Muscle layer of duodenum (tissue), 2 donors: Measurements from ENCODE around the gene MYCN.

Experiments
- H3K27ac ChIP-seq: one replicate; pipeline ENCODE4 v1.7.0; 2013; ENCODE audit warnings: mild to moderate bottlenecking, low read length
- H3K27me3 ChIP-seq: one replicate; pipeline ENCODE4 v1.7.0; 2013; ENCODE audit warnings: low read depth, mild to moderate bottlenecking, control low read depth, low read length
- H3K36me3 ChIP-seq, 2 donors: one replicate each; pipeline ENCODE4 v1.7.0; 2013; ENCODE audit warnings: low read length in 2 of 2, control low read depth in 1 of 2, mild to moderate bottlenecking in 1 of 2; ENCODE audit not compliant: insufficient read depth in 2 of 2, control insufficient read depth in 1 of 2
- H3K4me1 ChIP-seq, 2 donors: one replicate each; pipeline ENCODE4 v1.7.0; 2013; ENCODE audit warnings: low read length in 2 of 2, mild to moderate bottlenecking in 2 of 2, control low read depth in 1 of 2, moderate library complexity in 1 of 2; ENCODE audit not compliant: insufficient read depth in 2 of 2, control insufficient read depth in 1 of 2
- H3K4me3 ChIP-seq, 2 donors: one replicate each; pipeline ENCODE4 v1.7.0; 2013; ENCODE audit warnings: low read length in 2 of 2, low read depth in 1 of 2, mild to moderate bottlenecking in 1 of 2
- H3K9me3 ChIP-seq, 2 donors: one replicate each; pipeline ENCODE4 v1.7.0; 2013; ENCODE audit warnings: low read length in 2 of 2, control low read depth in 1 of 2, mild to moderate bottlenecking in 1 of 2; ENCODE audit not compliant: control insufficient read depth in 1 of 2
- donor health status: healthy.

Gene MYCN

DNA sequence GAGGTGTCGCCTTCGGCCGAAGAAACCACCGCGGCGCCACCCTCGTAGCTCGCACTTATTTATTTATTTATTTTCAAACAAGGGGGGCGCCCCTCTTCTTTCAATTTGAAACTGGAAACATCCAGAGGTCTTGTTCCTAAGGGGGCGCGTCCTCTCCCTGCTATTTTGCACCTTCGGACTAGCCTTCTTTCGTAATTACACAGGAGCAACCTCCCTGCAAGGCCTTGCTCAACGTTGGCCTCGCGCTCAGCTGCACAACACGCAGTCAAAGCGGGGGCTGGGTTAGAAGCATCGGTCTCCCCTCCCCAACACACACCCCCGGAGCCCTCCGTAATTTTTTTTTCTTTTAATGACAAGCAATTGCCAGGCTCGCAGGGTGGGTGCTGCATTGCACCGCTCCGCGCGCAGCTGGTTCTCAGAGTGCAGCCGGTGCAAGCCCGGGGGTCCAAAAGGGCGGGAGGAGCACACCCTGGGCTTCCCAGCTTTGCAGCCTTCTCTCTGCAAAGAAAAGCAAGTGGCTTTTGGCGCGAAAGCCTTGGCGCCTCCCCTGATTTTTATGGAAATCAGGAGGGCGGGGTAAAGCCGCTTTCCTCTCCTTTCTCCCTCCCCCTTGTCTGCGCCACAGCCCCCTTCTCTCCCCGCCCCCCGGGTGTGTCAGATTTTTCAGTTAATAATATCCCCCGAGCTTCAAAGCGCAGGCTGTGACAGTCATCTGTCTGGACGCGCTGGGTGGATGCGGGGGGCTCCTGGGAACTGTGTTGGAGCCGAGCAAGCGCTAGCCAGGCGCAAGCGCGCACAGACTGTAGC lies at the start of gene MYCN:
TSS of gene MYCN (plus strand) at position 697 of the 807 bp plus-strand sequence. CDS start 1,515 bp downstream, outside the sequence.
- no peaks in the 10 kb centered on the region for H3K36me3 ChIP-seq
- H3K9me3 ChIP-seq: no peaks in the 10 kb centered on the region
- peak within 1 kb of the TSS; percentile 63 to 83 for H3K4me3 ChIP-seq
- peaks cover 8 to 35% of the 10 kb centered on the region in 2 donors for H3K4me1 ChIP-seq
- H3K27me3 ChIP-seq: peaks cover 12% of the 10 kb centered on the region
- H3K27ac ChIP-seq: no peak within 1 kb of the TSS

DNA sequence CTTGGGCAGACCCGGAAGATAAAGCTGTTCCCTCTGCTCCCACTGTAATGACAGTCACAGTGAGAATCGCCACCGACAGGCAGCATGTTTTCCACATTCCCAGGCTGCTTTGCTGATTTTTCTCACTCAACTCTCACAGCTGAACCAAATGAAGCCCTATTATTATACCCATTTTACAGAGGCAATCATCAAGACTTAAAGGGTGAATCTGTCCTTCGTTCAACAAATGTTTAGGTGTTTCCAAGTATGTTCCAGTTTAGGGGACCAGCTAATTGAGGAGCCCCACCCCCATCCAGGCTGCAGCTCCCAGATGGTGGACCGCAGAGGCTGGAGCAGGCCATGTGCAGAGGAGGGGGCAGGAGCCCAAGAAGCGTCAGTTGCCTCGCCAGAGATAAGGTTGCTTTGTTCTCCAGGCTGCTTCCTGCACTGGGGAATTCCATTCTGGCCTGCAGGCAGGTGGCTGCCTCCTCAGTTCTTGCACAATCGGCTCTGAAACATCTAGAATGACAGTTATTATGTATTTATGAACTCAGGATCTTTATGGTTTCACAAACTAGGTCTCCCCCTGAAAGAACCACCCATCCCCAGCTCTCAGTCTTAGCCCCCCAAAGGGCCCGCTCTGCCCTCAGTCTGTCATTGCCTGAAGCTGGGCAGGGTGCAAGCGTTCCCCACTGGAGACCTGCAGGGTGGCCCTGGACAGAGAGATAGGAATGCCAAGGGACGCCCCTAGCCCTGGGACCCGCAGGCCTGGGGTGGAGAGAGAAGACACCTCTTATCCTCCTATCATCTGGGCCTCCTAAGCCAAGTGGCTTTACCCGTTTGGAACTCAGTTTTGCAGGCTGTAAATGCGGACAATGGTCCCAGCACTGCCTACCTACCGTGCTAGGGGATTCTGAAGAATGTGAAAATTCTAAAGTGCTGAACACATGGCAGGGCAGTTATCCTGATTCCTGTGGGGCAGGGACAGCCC lies 49.1 kb upstream of the MYCN start:
- Histone ChIP-seq H3K4me1 (peaks cover 0 to 13% of the 10 kb centered on the region in 2 donors), H3K9me3 (no peaks in the 10 kb centered on the region), H3K27me3 (no peaks in the 10 kb centered on the region), H3K27ac (no peak overlapping the region), H3K36me3 (no peaks in the 10 kb centered on the region), H3K4me3 (no peak overlapping the region)

DNA sequence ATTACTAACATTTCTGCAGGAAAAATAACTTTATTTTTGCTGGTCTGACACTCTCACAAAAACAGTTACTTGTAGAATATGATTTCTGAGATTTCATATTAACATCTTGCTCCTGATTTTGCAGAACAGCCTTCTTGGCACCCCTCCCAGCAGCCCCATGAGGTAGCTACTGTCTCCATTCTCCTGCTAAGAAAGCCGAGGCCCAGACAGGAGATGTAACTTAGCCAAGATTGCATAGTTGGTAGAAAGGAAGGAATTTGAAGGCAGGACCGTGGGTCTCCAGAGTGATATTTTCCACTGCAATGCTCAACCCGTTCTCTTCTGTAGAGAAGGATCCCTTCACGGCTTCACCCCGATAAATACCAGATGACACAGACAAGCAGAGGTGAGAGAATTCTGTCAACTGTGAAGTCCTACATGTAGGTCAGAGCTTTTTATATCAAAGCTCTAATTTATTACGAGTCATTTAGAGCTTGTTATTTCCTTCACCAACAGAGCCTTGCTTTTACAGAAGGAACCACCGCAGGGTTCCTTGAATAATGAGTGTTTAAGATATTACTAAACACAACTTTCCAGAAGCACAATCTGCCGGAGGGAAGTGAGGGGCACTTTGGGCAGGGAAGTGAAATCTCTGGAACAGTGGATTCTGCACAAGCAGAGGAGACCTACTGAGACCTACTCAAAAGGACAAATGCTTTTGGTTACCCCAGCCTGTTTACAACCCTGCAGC lies 48.0 kb upstream of the MYCN start:
- Histone ChIP-seq H3K36me3 (no peaks in the 10 kb centered on the region), H3K4me3 (no peak overlapping the region), H3K9me3 (no peaks in the 10 kb centered on the region), H3K4me1 (peaks cover 0 to 13% of the 10 kb centered on the region in 2 donors), H3K27me3 (no peaks in the 10 kb centered on the region), H3K27ac (no peak overlapping the region)

DNA sequence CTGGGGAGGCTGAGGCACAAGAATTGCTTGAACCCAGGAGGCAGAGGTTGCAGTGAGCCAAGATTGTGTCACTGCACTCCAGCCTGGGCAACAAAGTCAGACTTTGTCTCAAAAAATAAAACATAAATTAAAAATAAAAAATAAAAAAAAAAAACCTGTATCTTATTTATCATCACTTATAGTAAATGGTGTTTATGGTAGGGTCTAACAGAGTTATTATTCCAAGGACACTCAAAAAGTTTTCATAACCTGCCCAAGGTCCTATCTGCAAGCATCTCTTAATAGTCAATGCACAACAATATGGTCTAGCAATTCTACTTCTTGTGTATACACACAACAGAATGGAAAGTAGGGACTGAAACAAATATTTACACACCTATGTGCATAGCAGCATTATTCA lies 47.3 kb upstream of the MYCN start:
- Histone ChIP-seq H3K27me3 (no peaks in the 10 kb centered on the region), H3K9me3 (peaks cover 4% of the 10 kb centered on the region in 2 donors), H3K4me1 (peaks cover 0 to 13% of the 10 kb centered on the region in 2 donors), H3K27ac (no peak overlapping the region), H3K36me3 (no peaks in the 10 kb centered on the region), H3K4me3 (no peak overlapping the region)

DNA sequence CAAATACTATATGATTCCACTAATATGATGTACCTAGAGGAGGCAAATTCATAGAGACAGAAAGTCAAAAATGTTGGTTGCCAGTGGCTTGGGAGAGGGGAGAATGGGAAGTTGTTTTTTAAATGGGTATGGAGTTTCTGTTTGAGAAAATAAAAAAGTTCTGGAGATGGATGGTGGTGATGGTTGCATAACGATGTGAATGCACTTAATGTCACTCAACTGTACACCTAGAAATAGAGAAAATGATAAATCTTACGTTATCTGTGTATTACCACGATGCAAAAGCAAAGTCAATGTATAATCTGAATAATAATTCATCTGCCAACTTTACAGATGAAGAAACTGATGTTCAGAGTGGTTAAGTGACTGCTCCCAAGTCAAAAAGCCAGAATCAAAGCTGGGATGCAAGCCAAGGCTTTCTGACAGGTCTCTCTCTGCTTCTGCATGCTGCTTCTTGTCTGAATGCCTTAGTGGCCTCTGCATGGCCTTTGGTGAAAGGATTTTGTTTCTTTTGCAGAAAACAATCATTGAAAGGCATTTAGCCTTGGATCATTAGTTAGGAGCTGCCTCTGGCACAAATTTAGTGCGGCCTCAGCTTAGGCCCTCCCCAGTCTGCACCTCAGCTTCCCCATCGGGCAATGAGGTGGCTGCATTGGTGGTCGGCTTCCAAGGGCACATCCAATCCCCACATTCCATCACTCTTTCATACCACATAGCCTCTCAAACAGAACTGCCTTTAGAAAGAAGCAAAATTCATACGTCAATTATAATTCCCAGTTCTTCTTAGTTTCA lies 46.5 kb upstream of the MYCN start:
- Histone ChIP-seq H3K4me1 (peaks cover 0 to 13% of the 10 kb centered on the region in 2 donors), H3K9me3 (peaks cover 6 to 7% of the 10 kb centered on the region in 2 donors), H3K36me3 (no peaks in the 10 kb centered on the region), H3K4me3 (no peak overlapping the region), H3K27ac (no peak overlapping the region), H3K27me3 (no peaks in the 10 kb centered on the region)

DNA sequence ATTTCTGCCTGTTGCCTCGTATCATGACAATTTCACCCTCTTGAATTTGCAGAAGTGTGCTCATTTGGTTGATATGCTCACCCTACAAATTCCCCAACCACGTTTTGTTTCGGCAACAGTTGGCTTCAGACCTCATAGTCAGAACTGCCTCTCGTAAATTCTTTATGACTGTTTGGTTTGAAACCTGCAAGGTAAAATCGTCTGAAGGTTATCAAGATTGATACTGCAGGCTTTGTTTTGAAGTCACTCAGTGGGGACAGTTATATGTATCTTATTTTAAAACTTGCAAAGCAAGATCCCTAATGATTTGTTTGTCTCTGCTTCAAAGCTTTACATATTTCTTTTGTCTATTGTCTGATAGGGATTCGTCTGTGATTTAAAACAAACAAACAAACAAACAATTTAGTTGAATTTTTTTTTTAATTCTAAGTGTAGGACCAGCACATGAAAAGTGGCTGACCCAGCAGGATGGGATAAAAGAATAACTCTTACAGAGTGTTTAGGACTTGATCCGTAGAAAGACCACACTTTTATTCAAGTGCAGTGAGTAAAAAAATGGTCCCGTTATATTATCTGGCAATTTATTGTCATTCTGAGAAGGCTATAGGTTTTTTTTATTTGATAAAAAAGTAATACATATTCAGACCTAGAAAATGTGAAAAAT lies 45.7 kb upstream of the MYCN start:
- no peaks in the 10 kb centered on the region for H3K27me3 ChIP-seq
- H3K27ac ChIP-seq: no peak overlapping the region
- H3K9me3 ChIP-seq: peaks cover 6 to 7% of the 10 kb centered on the region in 2 donors
- no peaks in the 10 kb centered on the region for H3K36me3 ChIP-seq
- peaks cover 0 to 13% of the 10 kb centered on the region in 2 donors for H3K4me1 ChIP-seq
- no peak overlapping the region for H3K4me3 ChIP-seq

DNA sequence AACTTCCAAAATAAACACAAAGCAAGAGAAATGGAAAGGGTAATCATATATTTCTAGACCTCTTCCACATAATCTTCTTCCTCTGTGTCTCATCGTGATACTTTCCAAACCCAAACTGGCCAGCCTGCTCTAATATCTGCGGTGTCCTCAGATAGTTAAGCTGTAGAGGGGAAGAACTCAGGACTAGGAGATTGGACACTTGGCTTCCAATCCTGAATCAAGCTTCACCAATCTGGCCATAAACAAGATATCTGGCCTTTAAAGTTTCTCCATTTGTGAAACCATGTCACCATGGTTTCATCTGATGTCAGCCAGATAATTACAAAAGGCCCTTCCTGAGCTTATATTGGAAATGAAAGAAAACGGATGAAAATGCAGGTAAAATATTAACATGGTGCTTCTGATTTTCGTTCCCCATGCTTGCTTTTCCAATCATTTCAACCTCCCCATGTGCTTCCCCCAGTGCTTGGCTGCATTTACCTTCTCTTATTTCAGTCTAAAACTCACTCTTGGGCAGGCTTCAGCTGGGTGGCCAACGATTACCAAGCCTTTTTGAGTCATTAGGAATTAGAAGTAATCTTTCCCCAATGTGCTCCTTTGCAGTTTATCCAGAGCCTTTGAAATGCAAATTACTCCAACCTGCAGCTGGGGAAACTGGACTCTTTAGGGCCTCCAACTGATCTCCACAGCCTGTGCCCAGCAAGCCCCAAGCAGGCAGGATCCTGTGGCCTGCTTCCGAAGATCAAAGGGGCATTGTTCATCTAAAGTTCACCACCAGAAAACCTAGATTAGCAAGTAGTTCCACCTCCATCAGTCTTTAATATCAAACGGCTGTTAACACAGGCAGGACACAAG lies 44.5 kb upstream of the MYCN start:
- H3K27ac ChIP-seq: no peak overlapping the region
- no peaks in the 10 kb centered on the region for H3K27me3 ChIP-seq
- H3K9me3 ChIP-seq: peaks cover 6 to 7% of the 10 kb centered on the region in 2 donors
- peaks cover 0 to 13% of the 10 kb centered on the region in 2 donors for H3K4me1 ChIP-seq
- H3K36me3 ChIP-seq: no peaks in the 10 kb centered on the region
- no peak overlapping the region for H3K4me3 ChIP-seq

DNA sequence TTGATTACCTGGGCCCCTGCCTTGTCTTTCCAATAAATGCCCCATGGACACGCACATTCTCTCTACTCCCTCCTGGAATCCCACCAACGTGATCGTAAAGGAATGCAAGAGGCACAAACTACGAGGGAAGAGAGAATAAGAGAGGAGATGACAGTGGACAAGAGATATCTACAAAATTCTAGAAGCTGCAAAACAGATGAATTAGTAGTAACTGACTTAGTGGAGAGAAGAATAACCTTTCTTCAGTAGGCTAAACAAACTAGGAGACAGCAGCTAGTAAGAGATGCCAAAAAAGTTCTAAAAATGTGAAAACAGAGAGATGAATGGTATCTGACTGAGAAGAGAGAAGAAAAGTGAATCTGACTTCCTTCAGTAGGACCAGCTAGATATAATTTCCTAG lies 43.5 kb upstream of the MYCN start:
- Histone ChIP-seq H3K4me3 (no peak overlapping the region), H3K9me3 (peaks cover 6 to 7% of the 10 kb centered on the region in 2 donors), H3K27ac (no peak overlapping the region), H3K4me1 (peaks cover 0 to 9% of the 10 kb centered on the region in 2 donors), H3K36me3 (no peaks in the 10 kb centered on the region), H3K27me3 (no peaks in the 10 kb centered on the region)

DNA sequence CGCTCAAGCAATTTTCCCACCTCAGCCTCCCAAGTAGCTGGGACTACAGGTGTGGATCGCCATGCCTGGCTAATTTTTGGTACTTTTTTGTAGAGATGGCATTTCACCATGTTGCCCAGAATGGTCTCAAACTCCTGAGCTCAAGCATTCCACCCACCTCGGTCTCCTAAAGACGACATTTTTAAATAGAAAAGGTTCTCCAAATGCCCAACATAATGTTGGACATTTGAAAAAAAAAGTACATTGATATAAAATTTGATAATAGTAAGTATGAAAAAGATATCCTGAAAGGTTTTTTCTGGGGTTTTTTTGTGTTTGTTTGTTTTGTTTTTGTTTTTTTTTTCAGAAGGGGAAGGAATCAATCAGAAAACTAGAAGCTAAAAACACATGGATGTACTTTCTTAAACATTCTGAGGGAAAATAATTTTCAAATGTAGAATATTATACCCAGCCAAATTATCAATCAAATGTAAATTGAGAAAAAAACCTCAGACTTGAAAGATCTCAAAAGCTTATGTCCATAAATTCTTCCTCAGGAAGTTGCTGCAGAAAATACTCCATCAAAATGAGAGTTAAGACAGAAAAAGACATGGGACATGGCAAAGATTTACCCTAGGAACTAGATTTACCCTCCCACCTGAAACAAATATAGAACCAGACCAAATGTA lies 42.8 kb upstream of the MYCN start:
- Histone ChIP-seq H3K9me3 (peaks cover 6 to 7% of the 10 kb centered on the region in 2 donors), H3K4me1 (peaks cover 0 to 2% of the 10 kb centered on the region in 2 donors), H3K27me3 (no peaks in the 10 kb centered on the region), H3K27ac (no peak overlapping the region), H3K4me3 (no peak overlapping the region), H3K36me3 (no peaks in the 10 kb centered on the region)
